IMR-90 (cell line): Measurements from ENCODE around the gene MBTPS2. TPM values are rescaled to one million over a fixed set of nuclear protein-coding genes. Genes with fewer than 3 reads are reported as not detected.

Source experiments
- ATAC-seq: fragments of 200-7000 bp; cut with Tn5 transposase; 2 replicates; pipeline ENCODE4 v1.9.1; 2020; ENCODE audit warnings: low read depth, mild to moderate bottlenecking, moderate library complexity
- BruUV-seq: library from RNA; stranded (reverse); fragments of 400-500 nt; replicated peaks from 2 replicates; lab custom pipeline; 2021; lab: Mats Ljungman, UMichigan
- CTCF ChIA-PET: fragments of 300-600 bp; formaldehyde crosslinking; extraction: SDS; loops from one replicate; lab custom pipeline; 2021; ENCODE audit warnings: antibody characterized with exemption; lab: Yijun Ruan, JAX
- POLR2A ChIA-PET: fragments of 300-600 bp; sonication (Branson Sonifier 250); formaldehyde crosslinking; loops from one replicate; lab custom pipeline; 2022; ENCODE audit warnings: antibody characterized with exemption; ENCODE audit not compliant: unreplicated experiment; lab: Charles Lee
- DNase-seq: peaks from one replicate; pipeline ENCODE4 v3.0.0; 2013
- H2AFZ ChIP-seq: replicated peaks from 2 replicates; pipeline ENCODE3; 2013; ENCODE audit warnings: low read length, mild to moderate bottlenecking; ENCODE audit not compliant: poor library complexity
- H2AK5ac ChIP-seq: 2 replicates; pipeline ENCODE4 v1.6.1; 2013; ENCODE audit warnings: low read depth, low read length, inconsistent platforms
- H2AK9ac ChIP-seq: replicated peaks from 2 replicates; pipeline ENCODE3; 2013; ENCODE audit warnings: mild to moderate bottlenecking, low read depth, low read length, moderate library complexity; ENCODE audit not compliant: poor library complexity
- H2BK120ac ChIP-seq: 2 replicates; pipeline ENCODE4 v1.6.1; 2013; ENCODE audit warnings: low read depth, low read length, inconsistent platforms
- H2BK15ac ChIP-seq: 3 replicates; pipeline ENCODE4 v1.6.1; 2013; ENCODE audit warnings: low read depth, low read length, inconsistent platforms
- H2BK20ac ChIP-seq: 2 replicates; pipeline ENCODE4 v1.6.1; 2013; ENCODE audit warnings: low read depth, mild to moderate bottlenecking, inconsistent platforms, low read length, moderate library complexity
- H2BK5ac ChIP-seq: 2 replicates; pipeline ENCODE4 v1.6.1; 2013; ENCODE audit warnings: mild to moderate bottlenecking, low read depth, low read length, inconsistent platforms; ENCODE audit not compliant: poor library complexity, severe bottlenecking
- H3K14ac ChIP-seq: replicated peaks from 2 replicates; pipeline ENCODE4 v1.6.1; 2013; ENCODE audit warnings: low read depth, low read length, inconsistent platforms
- H3K18ac ChIP-seq: 2 replicates; pipeline ENCODE4 v1.6.1; 2013; ENCODE audit warnings: low read depth, low read length, control low read depth
- H3K23ac ChIP-seq: 2 replicates; pipeline ENCODE4 v1.6.1; 2013; ENCODE audit warnings: low read depth, low read length, inconsistent platforms
- H3K27ac ChIP-seq: 2 replicates; pipeline ENCODE4 v1.5.1; 2013; ENCODE audit warnings: mild to moderate bottlenecking, control low read depth, low read length; ENCODE audit not compliant: insufficient read depth
- H3K27me3 ChIP-seq: 2 replicates; pipeline ENCODE4 v1.6.1; 2013; ENCODE audit warnings: low read length; ENCODE audit not compliant: control insufficient read depth, insufficient read depth
- H3K36me3 ChIP-seq: 2 replicates; pipeline ENCODE4 v1.6.1; 2013; ENCODE audit warnings: low read length, mixed read lengths; ENCODE audit not compliant: control insufficient read depth, insufficient read depth
- H3K4ac ChIP-seq: 2 replicates; pipeline ENCODE4 v1.6.1; 2013; ENCODE audit warnings: low read depth, low read length, inconsistent platforms
- H3K4me1 ChIP-seq: 2 replicates; pipeline ENCODE4 v1.6.1; 2013; ENCODE audit warnings: low read length, mixed read lengths; ENCODE audit not compliant: control insufficient read depth, insufficient read depth
- H3K4me2 ChIP-seq: 2 replicates; pipeline ENCODE4 v1.6.1; 2013; ENCODE audit warnings: low read depth, mild to moderate bottlenecking, control low read depth, low read length, moderate library complexity
- H3K4me3 ChIP-seq: 2 replicates; pipeline ENCODE4 v1.5.1; 2013; ENCODE audit warnings: low read depth, mild to moderate bottlenecking, control low read depth, low read length, moderate library complexity; ENCODE audit not compliant: insufficient read depth
- H3K56ac ChIP-seq: 2 replicates; pipeline ENCODE4 v1.6.1; 2013; ENCODE audit warnings: low read length, inconsistent platforms; ENCODE audit not compliant: insufficient read depth; ENCODE audit errors: extremely low read depth
- H3K79me1 ChIP-seq, 2 experiments: 2 replicates each; pipeline ENCODE4 v1.6.1; 2013; ENCODE audit warnings: low read length in 2 of 2, inconsistent platforms in 1 of 2, low read depth in 1 of 2
- H3K9ac ChIP-seq: 2 replicates; pipeline ENCODE4 v1.6.1; 2013; ENCODE audit warnings: low read depth, low read length, control low read depth
- H3K9me1 ChIP-seq: 2 replicates; pipeline ENCODE4 v1.6.1; 2013; ENCODE audit warnings: low read length, inconsistent platforms; ENCODE audit not compliant: insufficient read depth
- H3K9me3 ChIP-seq: 2 replicates; pipeline ENCODE4 v1.6.1; 2013; ENCODE audit warnings: low read length; ENCODE audit not compliant: control insufficient read depth, insufficient read depth
- H4K20me1 ChIP-seq: 2 replicates; pipeline ENCODE4 v1.6.1; 2013; ENCODE audit warnings: low read length, inconsistent platforms; ENCODE audit not compliant: insufficient read depth
- H4K5ac ChIP-seq: 2 replicates; pipeline ENCODE4 v1.6.1; 2013; ENCODE audit warnings: mild to moderate bottlenecking, low read depth, low read length, control low read depth
- H4K8ac ChIP-seq, 2 experiments: 2 replicates each; pipeline ENCODE4 v1.6.1; 2013; ENCODE audit warnings: low read depth in 2 of 2, low read length in 2 of 2, control low read depth in 1 of 2, inconsistent platforms in 1 of 2
- H4K91ac ChIP-seq: 2 replicates; pipeline ENCODE4 v1.6.1; 2013; ENCODE audit warnings: low read depth, low read length, inconsistent platforms; ENCODE audit not compliant: insufficient read depth
- BHLHE40 ChIP-seq: fragments of 150-350 bp; IDR thresholded peaks from 2 replicates; pipeline ENCODE4 v1.6.1; 2016; ENCODE audit warnings: mild to moderate bottlenecking, low read depth, low read length
- CEBPB ChIP-seq: IDR thresholded peaks from 2 replicates; pipeline ENCODE4 v1.6.1; 2012; ENCODE audit warnings: low read depth, low read length, improper control_type of control experiment
- CHD1 ChIP-seq: IDR thresholded peaks from 2 replicates; pipeline ENCODE4 v1.6.1; 2012; ENCODE audit warnings: low read depth, low read length, improper control_type of control experiment
- FOS ChIP-seq: fragments of 150-350 bp; IDR thresholded peaks from 2 replicates; pipeline ENCODE4 v1.6.1; 2016; ENCODE audit warnings: low read depth, low read length
- MAFK ChIP-seq: IDR thresholded peaks from 2 replicates; pipeline ENCODE4 v1.6.1; 2012; ENCODE audit warnings: low read depth, low read length, improper control_type of control experiment
- MXI1 ChIP-seq: IDR thresholded peaks from 2 replicates; pipeline ENCODE4 v1.6.1; 2012; ENCODE audit warnings: low read depth, mild to moderate bottlenecking, low read length, moderate library complexity, borderline replicate concordance
- NFE2L2 ChIP-seq: fragments of 150-350 bp; IDR thresholded peaks from 2 replicates; pipeline ENCODE4 v1.6.1; 2016; ENCODE audit warnings: low read depth, mild to moderate bottlenecking, low read length
- POLR2A ChIP-seq: IDR thresholded peaks from 2 replicates; pipeline ENCODE4 v1.6.1; 2012; ENCODE audit warnings: mild to moderate bottlenecking, low read depth, low read length
- RAD21 ChIP-seq: IDR thresholded peaks from 2 replicates; pipeline ENCODE4 v1.6.1; 2012; ENCODE audit warnings: low read length, improper control_type of control experiment
- RCOR1 ChIP-seq: IDR thresholded peaks from 2 replicates; pipeline ENCODE4 v1.6.1; 2012; ENCODE audit warnings: mild to moderate bottlenecking, low read length, improper control_type of control experiment; ENCODE audit not compliant: insufficient replicate concordance
- RFX5 ChIP-seq: IDR thresholded peaks from 2 replicates; pipeline ENCODE4 v1.8.0; 2012; ENCODE audit warnings: low read depth, mild to moderate bottlenecking, low read length, moderate library complexity
- SMC3 ChIP-seq: fragments of 150-350 bp; IDR thresholded peaks from 2 replicates; pipeline ENCODE4 v1.6.1; 2016; ENCODE audit warnings: low read depth, mild to moderate bottlenecking, antibody characterized with exemption, low read length, moderate library complexity
- WGBS, 2 experiments: methylation state at CpG; one replicate each; pipeline versions ENCODE4 v1.1.5 to v1.1.7; 2013; ENCODE audit warnings: missing lambda C conversion rate in 2 of 2; ENCODE audit not compliant: insufficient read length in 1 of 2; ENCODE audit errors: extremely low coverage in 2 of 2; 5-methylcytosine and 5-hydroxymethylcytosine counted together
- dilution Hi-C: fragments of 300-500 bp; cut with HindIII; formaldehyde crosslinking; loops from one replicate; pipeline ENCODE4 v1.14.3; 2018; ENCODE audit warnings: low sequenced_read_pairs; ENCODE audit not compliant: unreplicated experiment
- in situ Hi-C: fragments of 300-500 bp; cut with MboI; formaldehyde crosslinking; loops from 3 replicates; pipeline ENCODE4 v1.14.3; 2019; ENCODE audit warnings: low sequenced_read_pairs, inconsistent platforms, mixed read lengths
- intact Hi-C: fragments of 100-400 bp; cut with micrococcal nuclease; formaldehyde crosslinking; loops from 2 replicates; pipeline ENCODE4 v1.10.0; 2022
- polyA plus RNA-seq, 3 experiments: library from polyadenylated mRNA; depleted of rRNA; stranded (reverse); fragments of >200 nt; gene quantifications; 2 replicates each; pipeline ENCODE4 v1.2.3, GENCODE V29; 2012; ENCODE audit warnings: low replicate concordance in 1 of 3
- total RNA-seq: library from RNA; depleted of rRNA; stranded (reverse); fragments of >200 nt; gene quantifications from 2 replicates; pipeline ENCODE4 v1.2.3, GENCODE V29; 2012
- TF ChIP-seq, protein P1 (sequence below): fragments of 150-350 bp; IDR thresholded peaks from 2 replicates; pipeline ENCODE4 v1.6.1; 2017; ENCODE audit warnings: mild to moderate bottlenecking, antibody characterized with exemption, low read length, low read depth

MBTPS2 gene
- total and polyA plus RNA-seq, 2 of the 4 experiments (the other 2 are of a cell fraction), result 4.7 to 12.4 TPM

GRCh38 chrX:21812628-21813027, 26.8 kb upstream of the MBTPS2 start:
- Histone ChIP-seq H3K36me3 (no peaks in the 10 kb centered on the region), H3K4me3 (no peak overlapping the region), H2BK5ac (no peak overlapping the region), H2BK15ac (no peak overlapping the region), H2BK120ac (no peak overlapping the region), H2AK9ac (no peak overlapping the region), H2BK20ac (no peak overlapping the region), H2AK5ac (no peak overlapping the region), H3K79me1 (no peaks in the 10 kb centered on the region), H4K91ac (no peak overlapping the region), H4K5ac (no peak overlapping the region), H3K18ac (no peak overlapping the region), H3K56ac (no peak overlapping the region), H3K4me2 (no peak overlapping the region), H3K27me3 (peaks cover 16% of the 10 kb centered on the region), H3K4me1 (no peaks in the 10 kb centered on the region), H3K4ac (no peak overlapping the region), H3K9me1 (no peaks in the 10 kb centered on the region), H4K8ac (no peak overlapping the region), H3K14ac (no peak overlapping the region), H3K9me3 (no peaks in the 10 kb centered on the region), H3K27ac (no peak overlapping the region), H3K9ac (no peak overlapping the region), H3K23ac (no peak overlapping the region), H4K20me1 (no peaks in the 10 kb centered on the region), H2AFZ (no peak overlapping the region)
- ATAC-seq (no peak), DNase-seq (no peak)
- 44% methylated on average over 2 of the region's 2 CpGs; no CpG with 5 or more reads in 1 of the 2 experiments for WGBS, 2 experiments
- no TSS peak for BruUV-seq
- ChIA-PET CTCF (no interaction called here), POLR2A (no interaction called here)
- dilution Hi-C loops, result no loop called here
- in situ Hi-C loops, result no loop called here
- intact Hi-C loops, result no loop called here
- no peak for TF ChIP-seq RAD21
- TF ChIP-seq FOS, result no peak
- TF ChIP-seq RCOR1, result no peak
- no peak for TF ChIP-seq POLR2A
- TF ChIP-seq CEBPB, result no peak
- TF ChIP-seq, protein P1, sequence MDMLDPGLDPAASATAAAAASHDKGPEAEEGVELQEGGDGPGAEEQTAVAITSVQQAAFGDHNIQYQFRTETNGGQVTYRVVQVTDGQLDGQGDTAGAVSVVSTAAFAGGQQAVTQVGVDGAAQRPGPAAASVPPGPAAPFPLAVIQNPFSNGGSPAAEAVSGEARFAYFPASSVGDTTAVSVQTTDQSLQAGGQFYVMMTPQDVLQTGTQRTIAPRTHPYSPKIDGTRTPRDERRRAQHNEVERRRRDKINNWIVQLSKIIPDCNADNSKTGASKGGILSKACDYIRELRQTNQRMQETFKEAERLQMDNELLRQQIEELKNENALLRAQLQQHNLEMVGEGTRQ, result no peak
- no peak for TF ChIP-seq CHD1
- TF ChIP-seq SMC3, result no peak
- no peak for TF ChIP-seq RFX5
- TF ChIP-seq MAFK, result no peak
- no peak for TF ChIP-seq BHLHE40
- no peak for TF ChIP-seq MXI1
- TF ChIP-seq NFE2L2, result no peak
